HL-60/S4 treated with phorbol 12-myristate 13-acetate at 8.2 ng/mL for 4 days and 3 days (cell line): ENCODE results near the gene CAMK2G.

Experiments used
- in situ Hi-C: fragments of 300-500 bp; cut with MboI; formaldehyde crosslinking; loops from 2 replicates; pipeline ENCODE4 v1.15.0; 2022; ENCODE audit warnings: low sequenced_read_pairs

The CAMK2G gene

GRCh38 chr10:73884017-73884416, 9.7 kb upstream of the CAMK2G start:
- in situ Hi-C loops = loop anchor here (5.0 to 10.0 kb wide), 2 partner anchors 53 to 201 kb away; no protein-coding TSS in a partner anchor

- in situ Hi-C loops = loop anchor here (5.0 to 10.0 kb wide), 2 partner anchors 56 to 203 kb away; no protein-coding TSS in a partner anchor
These were observed 7.0 kb upstream of the CAMK2G start for GRCh38 chr10:73881221-73881919.

GRCh38 chr10:73879296-73880173, 5.2 kb upstream of the CAMK2G start:
- in situ Hi-C loops = loop anchor here (5.0 to 10.0 kb wide), 2 partner anchors 58 to 205 kb away; no protein-coding TSS in a partner anchor

- in situ Hi-C loops = no loop called here
These were observed 4.0 kb upstream of the CAMK2G start for GRCh38 chr10:73878365-73878764.

GRCh38 chr10:73877533-73878160, 3.3 kb upstream of the CAMK2G start:
- in situ Hi-C loops = no loop called here

GRCh38 chr10:73876971-73877370, 2.6 kb upstream of the CAMK2G start:
- in situ Hi-C loops = no loop called here

GRCh38 chr10:73876566-73876965, 2.2 kb upstream of the CAMK2G start:
- in situ Hi-C loops = no loop called here

DNA sequence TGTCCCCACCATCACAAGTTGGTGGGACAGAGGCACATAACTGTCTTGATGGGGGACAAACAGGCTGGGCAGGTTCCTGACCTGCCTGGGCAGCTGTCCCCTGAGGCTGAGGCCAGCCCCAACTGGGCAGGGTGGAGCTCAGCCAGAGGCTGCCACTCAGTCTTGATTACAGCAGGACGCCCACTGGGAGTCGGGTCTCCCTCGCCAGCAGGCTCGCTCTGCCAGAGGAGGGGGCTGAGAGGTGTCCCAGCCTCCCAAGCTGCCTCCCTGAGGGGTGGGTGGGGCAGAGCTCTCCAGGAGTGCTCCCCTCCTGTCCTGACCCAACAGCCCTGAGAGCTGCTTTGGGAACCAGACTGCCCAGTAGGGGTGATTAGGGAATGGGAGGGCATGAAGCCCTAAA, 1.8 kb upstream of the CAMK2G start:
- in situ Hi-C loops = no loop called here

- in situ Hi-C loops = no loop called here
These were observed 752 bp upstream of the CAMK2G start for GRCh38 chr10:73875139-73875475.

- in situ Hi-C loops = no loop called here
These were observed 528 bp downstream of the CAMK2G start for GRCh38 chr10:73873838-73874215.

- in situ Hi-C loops = no loop called here
These were observed 1.1 kb downstream of the CAMK2G start for GRCh38 chr10:73873142-73873837.

GRCh38 chr10:73872190-73872710, 2.1 kb downstream of the CAMK2G start:
- in situ Hi-C loops = no loop called here

DNA sequence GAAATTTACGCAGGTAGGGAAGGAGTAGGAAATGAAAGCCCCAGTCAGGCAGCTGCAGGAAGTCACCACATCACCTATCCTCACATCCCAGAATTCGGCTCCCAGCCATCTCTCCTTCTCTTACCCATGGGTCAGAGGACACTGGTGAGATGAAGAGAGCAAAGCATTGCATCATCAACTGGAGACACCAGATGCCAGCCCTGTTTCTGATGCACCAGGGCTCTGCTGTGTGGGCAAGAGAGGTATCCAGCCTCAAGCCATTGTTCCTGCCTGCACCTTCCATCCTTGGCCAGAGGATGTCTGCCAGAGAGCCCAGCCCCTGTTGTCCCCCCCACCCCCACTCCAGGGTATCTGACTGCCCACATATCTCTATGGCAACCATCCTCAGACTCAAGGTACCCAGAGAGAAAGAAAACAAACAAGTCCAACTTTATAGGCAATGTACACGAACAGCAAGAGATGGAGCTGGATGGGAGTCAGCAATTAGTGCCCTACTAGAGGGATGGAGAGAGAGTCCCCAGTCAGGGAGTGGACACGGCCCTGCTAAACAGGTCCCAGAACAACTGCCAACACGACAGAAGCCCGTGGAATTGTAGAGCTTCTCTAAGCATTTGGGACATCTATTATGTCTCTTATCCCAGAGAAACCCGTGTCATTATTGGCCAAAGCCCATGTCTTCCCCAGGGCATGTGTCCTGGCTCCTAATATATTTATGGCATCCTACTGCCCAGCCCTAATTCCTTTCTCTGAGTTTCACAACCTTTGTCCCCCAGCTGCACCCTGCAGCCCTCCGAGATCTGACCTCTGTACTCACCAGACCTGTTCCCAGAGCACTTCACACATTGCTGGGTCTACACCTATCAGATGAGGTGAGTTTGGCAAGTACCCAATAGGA, 2.8 kb downstream of the CAMK2G start:
- in situ Hi-C loops = no loop called here

DNA sequence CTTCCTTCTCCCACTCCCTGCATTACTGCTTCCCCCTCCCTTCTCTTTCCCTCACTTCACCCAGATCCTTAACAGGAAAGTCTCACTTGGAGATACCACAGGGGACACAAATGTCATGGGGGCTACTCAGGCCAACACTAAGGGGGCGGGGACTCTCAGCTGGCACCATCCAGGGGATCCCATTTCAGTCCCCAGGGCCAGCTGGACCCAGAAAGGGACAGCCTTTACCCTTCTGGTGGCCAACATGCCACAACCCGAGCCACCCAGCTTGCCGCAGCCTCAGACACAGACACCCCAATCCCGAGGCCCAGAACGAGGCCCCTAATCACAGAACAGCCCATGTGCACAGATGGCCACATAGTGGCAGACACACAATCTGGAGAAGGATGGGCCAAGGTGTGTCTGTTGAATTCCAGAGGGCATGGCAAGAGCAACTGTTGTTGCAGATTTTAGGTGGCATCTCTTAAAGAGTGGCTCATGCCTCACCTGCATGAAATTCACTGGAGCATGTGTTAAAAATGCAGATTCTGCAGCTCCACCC, 5.6 kb downstream of the CAMK2G start:
- in situ Hi-C loops = no loop called here

DNA sequence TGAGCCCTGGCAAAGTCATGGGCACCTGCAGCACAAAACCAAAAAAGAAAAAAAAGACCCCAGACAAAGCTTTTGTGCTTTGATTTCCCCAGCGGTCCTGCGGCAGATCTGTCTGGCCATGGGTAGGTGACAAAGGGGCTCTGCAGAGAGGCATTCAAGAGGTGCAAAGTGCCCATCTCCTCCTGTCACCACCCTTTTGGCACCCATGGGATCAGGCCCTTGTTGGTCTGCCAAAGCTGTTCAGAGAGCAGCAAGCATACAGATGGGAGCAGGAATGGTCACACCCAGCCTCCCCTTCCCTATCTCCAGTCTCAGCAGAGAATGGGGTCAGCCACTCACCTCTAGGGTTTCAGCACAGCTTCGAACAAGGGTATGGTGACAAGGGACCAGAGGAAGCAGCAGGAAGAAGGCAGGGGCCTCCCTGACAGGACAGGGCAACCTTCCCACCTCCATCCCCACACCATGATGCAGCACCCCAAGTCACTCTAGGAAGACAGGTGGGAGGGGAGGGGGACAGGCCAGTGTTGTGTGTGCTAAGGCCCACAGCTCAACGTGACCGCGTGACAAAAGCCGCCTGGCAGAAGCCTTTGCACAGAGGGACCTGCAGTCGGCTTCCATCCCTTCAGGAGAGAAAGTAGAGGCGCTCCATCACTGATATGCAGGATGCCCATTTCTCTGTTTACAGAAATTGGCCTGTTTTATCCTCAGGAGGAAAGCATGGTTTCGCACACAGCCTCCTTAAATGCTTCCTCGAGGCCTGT, 6.3 kb downstream of the CAMK2G start:
- in situ Hi-C loops = no loop called here

DNA sequence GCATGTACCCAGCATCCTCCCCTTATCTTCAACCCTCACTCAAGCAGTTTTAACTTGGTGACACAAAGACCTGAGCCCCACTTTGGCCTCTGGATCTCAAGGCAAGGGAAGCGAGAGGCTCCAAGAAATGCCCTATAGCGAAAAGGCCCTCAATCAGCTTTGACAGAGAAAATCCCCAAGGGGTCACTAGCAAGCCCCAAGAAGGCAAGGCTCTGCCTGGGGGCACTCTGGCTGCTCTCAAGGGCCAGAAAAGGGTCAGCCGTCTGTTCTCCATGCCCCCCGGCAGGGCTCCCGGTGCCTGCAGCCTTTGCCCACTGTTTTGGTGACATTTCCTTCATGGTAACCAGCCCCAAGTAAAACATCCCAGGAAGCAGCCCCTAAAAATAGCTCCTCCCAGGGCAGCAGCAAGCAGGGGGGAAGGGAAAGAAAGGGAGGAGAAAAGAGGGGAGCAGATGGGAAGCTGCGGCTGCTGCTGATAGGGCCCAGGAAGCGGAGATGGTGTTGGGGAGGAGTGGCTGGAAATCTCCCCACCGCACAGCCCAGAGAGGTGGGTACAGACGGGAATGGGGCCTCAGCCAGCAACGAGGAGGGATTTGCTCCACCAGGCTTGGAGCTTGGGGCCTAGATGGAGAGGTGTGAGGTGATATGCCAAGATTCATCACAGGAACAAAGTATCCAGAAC, 7.1 kb downstream of the CAMK2G start:
- in situ Hi-C loops = no loop called here

- in situ Hi-C loops = no loop called here
These were observed 7.7 kb downstream of the CAMK2G start for GRCh38 chr10:73866621-73867020.
